ENCODE measurements around the gene RAD51B.
"Not testable (repeated sequence)": the region's sequence is repeated elsewhere in the genome, so short reads cannot be mapped to it uniquely, and the experiment has no call there.

RAD51B gene

DNA sequence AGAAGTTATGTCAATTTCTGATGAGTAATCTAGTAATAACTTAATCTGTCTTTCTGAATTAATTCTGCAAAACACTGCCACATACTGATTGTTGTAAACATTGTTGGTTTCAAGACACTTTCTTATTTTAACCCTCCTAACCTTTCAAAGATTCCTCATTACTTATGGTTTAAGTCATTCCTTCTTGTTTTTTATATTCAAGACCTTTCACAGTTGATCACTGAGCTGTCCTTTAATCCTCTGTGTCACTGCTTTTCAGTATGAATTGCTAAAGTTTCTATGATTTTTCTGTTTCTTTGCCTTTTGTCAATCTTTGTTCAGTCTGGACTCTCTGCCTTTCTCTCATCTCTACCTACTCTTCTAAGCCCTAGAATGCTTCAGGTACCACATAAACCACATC, 164.7 kb downstream of the RAD51B start:
- DNase-seq (ENCODE audit: low read depth in 2 of 2): no peak

DNA sequence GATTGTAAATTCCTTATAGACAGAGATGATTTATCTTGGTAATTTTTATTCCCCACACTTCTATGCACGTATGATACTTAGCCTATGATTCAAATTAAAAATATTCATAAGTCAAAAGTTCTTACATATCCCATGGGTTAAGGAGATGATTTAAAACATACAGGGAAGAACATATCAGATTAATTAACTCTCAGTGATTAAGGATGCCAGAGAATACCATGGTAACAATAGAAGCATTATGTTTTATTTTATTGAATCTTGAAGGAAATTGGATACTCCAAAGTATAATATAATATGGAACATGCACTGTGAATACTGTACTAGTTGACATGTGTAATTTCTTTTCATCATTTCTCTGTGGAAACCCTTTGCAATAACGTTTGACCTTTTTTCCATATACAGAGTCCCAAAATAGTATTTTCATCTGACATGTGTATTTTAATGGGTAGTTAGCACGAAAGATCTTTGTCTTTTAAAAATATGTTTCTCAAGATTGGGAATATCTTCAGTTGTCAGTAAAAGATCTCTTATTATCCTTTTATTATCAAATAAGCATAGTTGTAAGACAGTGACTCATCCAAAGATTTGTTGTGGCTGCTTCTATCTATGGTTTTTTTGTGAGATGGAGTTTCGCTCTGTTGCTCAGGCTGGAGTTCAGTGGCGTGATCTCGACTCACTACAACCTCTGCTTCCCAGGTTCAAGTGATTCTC, 166.7 kb downstream of the RAD51B start:
- no peak for DNase-seq (ENCODE audit: low read depth in 2 of 2)

DNA sequence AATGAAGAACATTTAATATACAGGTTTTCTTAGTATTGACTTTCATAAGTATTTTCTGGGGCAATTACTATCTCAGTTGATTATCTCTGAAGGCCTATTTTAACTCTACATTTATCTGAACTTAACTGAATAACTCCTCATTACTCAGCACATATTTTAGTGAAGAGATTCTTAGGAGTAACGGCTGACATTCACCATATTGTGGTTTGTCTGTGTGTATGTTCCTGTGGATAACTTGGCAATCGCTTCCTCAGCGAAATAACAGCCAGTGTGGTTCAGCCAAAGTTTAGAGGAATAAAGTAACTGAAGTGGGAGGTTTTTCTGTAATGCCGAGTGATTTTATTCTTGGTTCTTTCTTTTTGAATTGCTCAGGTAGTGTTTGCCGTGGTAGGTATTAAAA, 168.0 kb downstream of the RAD51B start:
- DNase-seq (ENCODE audit: low read depth in 2 of 2): no peak

DNA sequence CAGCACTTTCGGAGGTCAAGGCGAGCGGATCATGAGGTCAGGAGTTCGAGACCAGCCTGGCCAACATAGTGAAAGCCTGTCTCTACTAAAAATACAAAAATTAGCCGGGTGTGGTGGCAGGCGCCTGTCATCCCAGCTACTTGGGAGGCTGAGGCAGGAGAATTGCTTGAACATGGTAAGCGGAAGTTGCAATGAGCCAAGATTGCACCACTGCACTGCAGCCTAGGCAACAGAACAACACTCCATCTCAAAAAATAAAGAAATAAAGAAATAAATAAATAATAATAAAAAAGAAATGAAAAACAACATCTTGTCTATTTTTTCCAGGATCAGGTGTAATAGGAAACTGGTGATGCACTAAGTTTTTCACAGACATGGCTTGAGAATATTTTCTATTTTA, 168.6 kb downstream of the RAD51B start:
- not testable (repeated sequence) for DNase-seq (ENCODE audit: low read depth in 2 of 2)

- DNase-seq (ENCODE audit: low read depth in 2 of 2): no peak
These were observed 171.0 kb downstream of the RAD51B start for GRCh38 chr14:67990576-67990975.

DNA sequence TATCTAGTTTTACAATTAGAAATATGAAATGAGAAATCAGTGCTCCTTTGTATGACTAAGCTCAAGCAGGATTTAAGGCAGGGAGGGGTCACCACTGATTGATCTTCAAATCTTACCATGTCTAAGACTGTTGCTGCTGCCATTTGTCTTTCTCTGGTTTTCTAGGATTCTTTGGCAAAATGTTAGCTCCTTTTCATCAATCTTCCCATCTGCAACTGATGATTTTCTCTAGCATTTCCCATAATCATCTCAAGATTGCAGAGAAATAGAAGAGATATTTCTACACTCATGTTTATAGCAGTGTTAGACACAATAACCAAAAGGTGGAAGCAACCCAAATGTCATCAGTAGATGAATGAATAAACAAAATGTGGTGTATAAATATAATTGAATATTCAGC, 175.0 kb downstream of the RAD51B start:
- no peak for DNase-seq (ENCODE audit: low read depth in 2 of 2)

- no peak for DNase-seq (ENCODE audit: low read depth in 2 of 2)
These were observed 176.7 kb downstream of the RAD51B start for GRCh38 chr14:67996235-67996634.

DNA sequence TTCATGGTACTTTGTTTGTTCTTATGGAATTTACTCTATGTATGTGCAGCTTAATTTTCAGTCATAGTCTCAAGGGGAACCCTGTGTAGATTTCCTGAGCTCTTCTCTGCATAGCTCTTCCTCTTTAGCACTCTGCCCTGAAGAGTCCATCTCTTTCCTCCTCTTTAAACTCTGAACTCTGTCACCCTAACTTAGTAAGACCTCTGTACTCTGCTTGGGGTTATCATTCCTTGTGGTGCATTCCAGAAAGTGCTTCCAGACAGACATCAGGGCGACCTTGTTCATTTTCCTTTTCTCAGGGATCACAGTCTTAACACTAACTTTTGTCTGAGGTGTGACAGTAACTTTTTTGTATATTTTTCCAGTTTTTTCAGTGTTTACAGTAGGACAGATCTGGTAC, 179.3 kb downstream of the RAD51B start:
- DNase-seq (ENCODE audit: low read depth in 2 of 2): no peak

DNA sequence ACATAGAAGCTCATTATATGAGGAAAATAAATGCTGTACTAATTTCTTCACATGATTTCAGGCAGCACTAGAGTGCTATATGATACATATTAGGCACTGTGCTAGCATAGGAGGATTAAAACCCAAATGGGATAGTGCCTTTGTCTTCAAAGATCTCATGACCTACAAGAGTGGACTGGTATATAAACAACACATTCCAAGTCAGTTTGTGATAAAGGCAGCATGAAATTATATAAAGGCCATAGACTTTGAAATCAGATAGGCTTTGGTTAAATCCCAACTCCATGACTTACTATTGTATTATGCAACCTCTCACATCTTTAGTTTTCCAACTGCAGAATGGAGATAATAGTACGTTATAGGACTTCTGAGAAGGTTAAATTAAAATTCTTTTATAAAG, 179.7 kb downstream of the RAD51B start:
- DNase-seq (ENCODE audit: low read depth in 2 of 2): no peak

GRCh38 chr14:67999705-68000384, 180.3 kb downstream of the RAD51B start:
- DNase-seq (ENCODE audit: low read depth in 2 of 2): no peak

DNA sequence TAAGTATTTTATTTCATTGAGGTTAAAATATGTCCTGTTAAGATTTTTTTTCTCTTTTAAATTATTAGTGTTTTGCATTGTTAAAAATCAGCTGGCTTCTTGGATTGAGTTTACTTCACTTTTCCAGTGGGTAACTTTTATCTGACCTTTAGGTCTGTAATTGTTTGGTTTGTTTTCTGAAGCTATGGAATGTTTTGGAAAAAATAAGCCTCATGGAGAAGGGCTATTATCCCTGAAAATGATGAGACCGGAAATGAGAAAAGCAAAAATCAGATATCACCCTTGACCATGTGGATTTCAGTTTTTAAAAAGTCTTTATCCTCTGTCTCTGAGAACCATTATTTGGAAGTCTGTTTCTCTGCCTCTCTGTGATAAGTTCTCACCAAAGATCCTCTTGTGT, 180.9 kb downstream of the RAD51B start:
- DNase-seq (ENCODE audit: low read depth in 2 of 2): no peak

DNA sequence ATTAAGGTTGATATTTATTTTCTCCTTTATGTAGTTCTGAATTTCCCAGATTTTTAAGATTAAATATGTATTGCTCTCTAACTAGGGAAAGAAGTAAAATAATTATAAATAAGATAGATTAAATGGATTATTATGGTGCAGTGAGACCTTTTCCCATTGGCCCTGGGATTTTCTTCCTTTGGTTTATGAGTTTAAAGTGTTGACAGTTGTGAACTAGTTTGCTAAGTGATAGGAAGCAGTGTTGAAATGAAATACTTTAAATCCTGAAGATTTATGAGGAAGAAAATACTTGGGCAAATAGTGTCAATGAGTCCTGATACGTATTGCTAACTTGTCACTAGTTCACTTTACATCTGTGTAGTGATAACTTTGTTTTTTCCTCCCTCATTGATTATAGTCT, 188.9 kb downstream of the RAD51B start:
- no peak for DNase-seq (ENCODE audit: low read depth in 2 of 2)

- DNase-seq (ENCODE audit: low read depth in 2 of 2): no peak
These were observed 191.9 kb downstream of the RAD51B start for GRCh38 chr14:68011406-68012028.

- DNase-seq (ENCODE audit: low read depth in 2 of 2): no peak
These were observed 193.3 kb downstream of the RAD51B start for GRCh38 chr14:68012871-68013270.

GRCh38 chr14:68013326-68013725, 193.7 kb downstream of the RAD51B start:
- DNase-seq (ENCODE audit: low read depth in 2 of 2): no peak

GRCh38 chr14:68014771-68015170, 195.2 kb downstream of the RAD51B start:
- no peak for DNase-seq (ENCODE audit: low read depth in 2 of 2)

GRCh38 chr14:68015356-68016254, 196.0 kb downstream of the RAD51B start:
- no peak for DNase-seq (ENCODE audit: low read depth in 2 of 2)

DNA sequence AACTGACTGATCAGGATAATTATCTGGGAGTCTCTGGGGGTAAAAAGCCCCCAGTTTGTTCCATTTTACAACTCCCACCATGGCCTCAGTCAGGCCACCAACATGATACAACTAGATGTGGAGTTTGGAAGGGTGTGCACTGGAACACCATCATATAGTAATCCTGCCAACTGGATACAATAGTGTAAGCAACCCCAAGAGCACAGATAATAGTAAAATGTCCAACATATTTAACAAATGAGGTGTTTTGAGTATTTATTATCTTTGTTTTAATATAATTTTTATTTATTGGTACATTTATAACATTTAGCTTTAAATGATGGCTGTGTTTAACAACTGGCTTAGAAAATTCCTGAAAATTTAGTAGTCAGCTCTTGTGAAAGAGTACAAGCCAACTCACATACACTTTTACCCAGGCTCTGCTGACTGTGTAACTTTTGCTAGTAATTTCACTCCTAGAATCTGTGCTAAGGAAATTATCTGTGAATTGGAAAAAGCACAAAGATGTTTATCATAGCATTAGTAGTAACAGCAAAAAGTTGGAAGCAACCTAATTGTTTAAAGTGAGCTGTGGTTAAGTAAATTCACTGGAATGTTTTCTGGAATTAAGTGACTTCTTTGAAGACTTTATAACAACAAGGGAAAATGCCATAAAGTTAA, 196.8 kb downstream of the RAD51B start:
- DNase-seq (ENCODE audit: low read depth in 2 of 2): no peak

DNA sequence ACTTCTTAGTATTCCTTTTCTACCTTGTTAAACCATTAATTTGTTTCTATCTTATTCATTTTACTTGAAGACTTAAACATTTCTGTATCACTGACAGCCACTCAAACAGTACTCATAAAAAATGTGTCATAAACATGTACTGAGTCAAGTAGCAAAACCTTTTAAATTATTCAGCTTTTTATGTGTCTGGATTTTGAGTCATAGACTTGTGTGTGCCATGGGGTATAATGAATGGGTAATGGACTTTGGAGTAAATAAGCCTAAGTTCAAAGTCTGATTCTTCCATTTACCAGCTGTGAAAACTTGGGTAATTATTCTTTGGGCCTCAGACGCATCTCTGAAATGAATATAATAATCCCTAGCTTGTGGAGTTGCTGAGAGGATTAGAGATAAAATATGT, 199.0 kb downstream of the RAD51B start:
- DNase-seq (ENCODE audit: low read depth in 2 of 2): no peak

GRCh38 chr14:68020493-68020892, 200.9 kb downstream of the RAD51B start:
- DNase-seq (ENCODE audit: low read depth in 2 of 2): no peak

GRCh38 chr14:68020999-68021663, 201.6 kb downstream of the RAD51B start:
- DNase-seq (ENCODE audit: low read depth in 2 of 2): no peak
